Immature natural killer cell (primary cell): ENCODE measurements around the gene DSTN. TPM values are rescaled to one million over a fixed set of nuclear protein-coding genes. Genes with fewer than 3 reads are reported as not detected.

ENCODE experiments used
- DNase-seq, 3 donors: peaks; one replicate each; pipeline ENCODE4 v3.0.0; 2022; ENCODE audit warnings: mixed read lengths in 1 of 3
- H3K27ac Mint-ChIP-seq, 6 donors: one replicate each; pipeline ENCODE4 v1.8.0; 2020; ENCODE audit warnings: mixed read lengths in 6 of 6, mild to moderate bottlenecking in 5 of 6, inconsistent platforms in 4 of 6, moderate library complexity in 3 of 6
- H3K27me3 Mint-ChIP-seq, 3 donors: one replicate each; pipeline ENCODE4 v1.8.0; 2020 to 2021; ENCODE audit warnings: low read depth in 3 of 3, mild to moderate bottlenecking in 3 of 3, mixed read lengths in 3 of 3, moderate library complexity in 3 of 3, inconsistent platforms in 1 of 3
- H3K36me3 Mint-ChIP-seq, 3 donors: one replicate each; pipeline ENCODE4 v1.8.0; 2020; ENCODE audit warnings: mixed read lengths in 3 of 3, inconsistent platforms in 2 of 3, mild to moderate bottlenecking in 2 of 3
- H3K4me1 Mint-ChIP-seq, 2 donors: one replicate each; pipeline ENCODE4 v1.8.0; 2020; ENCODE audit warnings: inconsistent platforms in 2 of 2, mild to moderate bottlenecking in 2 of 2, mixed read lengths in 2 of 2, moderate library complexity in 1 of 2
- H3K4me3 Mint-ChIP-seq, 5 donors: one replicate each; pipeline ENCODE4 v1.8.0; 2020; ENCODE audit warnings: mild to moderate bottlenecking in 5 of 5, mixed read lengths in 5 of 5, inconsistent platforms in 3 of 5, moderate library complexity in 3 of 5
- H3K9me3 Mint-ChIP-seq, 6 donors: one replicate each; pipeline ENCODE4 v1.8.0; 2020; ENCODE audit warnings: mild to moderate bottlenecking in 6 of 6, mixed read lengths in 6 of 6, inconsistent platforms in 4 of 6, moderate library complexity in 3 of 6
- polyA plus RNA-seq, 3 donors: library from polyadenylated mRNA; unstranded; fragments of 300-500 nt; fragmentation: Illumina TruSeq; gene quantifications; one replicate each; pipeline ENCODE4 v1.2.3, GENCODE V29; 2021

DSTN gene
- polyA plus RNA-seq, 3 donors from 2014 or later, result 157 to 226 (median 225) TPM

DNA sequence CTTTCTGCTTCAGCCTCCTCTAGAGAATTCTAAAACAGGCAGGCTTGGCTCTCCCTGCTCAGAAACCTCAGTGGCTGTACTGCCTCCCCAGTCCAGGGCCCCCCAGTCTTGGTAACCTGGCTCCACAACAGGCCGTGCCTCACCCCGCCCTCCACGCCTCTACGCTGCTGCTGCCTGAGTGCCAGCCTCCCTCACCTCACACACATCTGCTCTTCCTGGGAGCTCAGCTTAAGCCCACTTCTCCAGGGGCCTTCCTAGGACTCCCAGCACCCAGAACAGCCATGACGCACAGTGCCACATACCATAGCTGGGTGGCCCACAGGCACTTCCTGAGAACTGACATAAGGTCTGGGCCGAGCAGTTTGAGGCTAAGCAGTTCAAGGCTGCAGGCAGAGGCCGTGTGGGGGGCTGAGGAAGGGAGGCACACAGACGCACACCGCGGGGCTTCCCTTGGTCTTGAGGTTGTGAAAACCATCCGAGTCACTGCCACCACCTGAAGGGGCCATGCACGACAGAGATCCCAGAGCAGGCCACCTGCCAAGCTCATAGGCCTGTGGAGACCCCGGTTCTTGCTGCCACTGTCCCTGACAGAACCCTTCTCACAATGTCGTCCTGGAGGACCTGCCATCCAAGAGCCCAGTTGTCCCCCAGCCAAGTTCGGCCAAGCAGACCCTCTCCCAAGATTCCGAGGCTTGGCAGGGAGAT is 42.6 kb downstream of the DSTN start:
- H3K36me3 Mint-ChIP-seq, result peaks cover under 1 to 8% (median 4%) of the 10 kb centered on the region in 3 donors
- peak overlapping the region; percentile 95 to 100 (median 98) for H3K27ac Mint-ChIP-seq
- H3K4me1 Mint-ChIP-seq, result peaks cover 60 to 61% of the 10 kb centered on the region in 2 donors
- H3K27me3 Mint-ChIP-seq, result peaks cover 21 to 30% (median 24%) of the 10 kb centered on the region in 3 donors
- H3K4me3 Mint-ChIP-seq, result peak overlapping the region; percentile 70 to 87 (median 76)
- H3K9me3 Mint-ChIP-seq, result no peaks in the 10 kb centered on the region
- DNase-seq, result peak; percentile 90 to 92 (median 91)

GRCh38 chr20:17612992-17613327 is 43.1 kb downstream of the DSTN start:
- Mint-ChIP-seq H3K9me3 (no peaks in the 10 kb centered on the region), H3K36me3 (peaks cover 4 to 6% (median 4%) of the 10 kb centered on the region in 3 donors), H3K4me1 (peaks cover 60% of the 10 kb centered on the region in 2 donors), H3K27me3 (peaks cover 21 to 30% (median 24%) of the 10 kb centered on the region in 3 donors), H3K4me3 (peak overlapping the region; percentile 70 to 87 (median 76)), H3K27ac (peak overlapping the region; percentile 95 to 100 (median 98))
- DNase-seq, result no peak

GRCh38 chr20:17613328-17614175 is 43.7 kb downstream of the DSTN start:
- H3K27ac Mint-ChIP-seq, result peak overlapping the region; percentile 95 to 100 (median 98)
- peaks cover 57% of the 10 kb centered on the region in 2 donors for H3K4me1 Mint-ChIP-seq
- H3K27me3 Mint-ChIP-seq, result peaks cover 21 to 30% (median 26%) of the 10 kb centered on the region in 3 donors
- DNase-seq, result peak; percentile 79 to 85 (median 84)
- H3K4me3 Mint-ChIP-seq, result peak overlapping the region; percentile 37 to 79 (median 59)
- no peaks in the 10 kb centered on the region for H3K9me3 Mint-ChIP-seq
- H3K36me3 Mint-ChIP-seq, result peaks cover 3 to 9% (median 7%) of the 10 kb centered on the region in 3 donors

DNA sequence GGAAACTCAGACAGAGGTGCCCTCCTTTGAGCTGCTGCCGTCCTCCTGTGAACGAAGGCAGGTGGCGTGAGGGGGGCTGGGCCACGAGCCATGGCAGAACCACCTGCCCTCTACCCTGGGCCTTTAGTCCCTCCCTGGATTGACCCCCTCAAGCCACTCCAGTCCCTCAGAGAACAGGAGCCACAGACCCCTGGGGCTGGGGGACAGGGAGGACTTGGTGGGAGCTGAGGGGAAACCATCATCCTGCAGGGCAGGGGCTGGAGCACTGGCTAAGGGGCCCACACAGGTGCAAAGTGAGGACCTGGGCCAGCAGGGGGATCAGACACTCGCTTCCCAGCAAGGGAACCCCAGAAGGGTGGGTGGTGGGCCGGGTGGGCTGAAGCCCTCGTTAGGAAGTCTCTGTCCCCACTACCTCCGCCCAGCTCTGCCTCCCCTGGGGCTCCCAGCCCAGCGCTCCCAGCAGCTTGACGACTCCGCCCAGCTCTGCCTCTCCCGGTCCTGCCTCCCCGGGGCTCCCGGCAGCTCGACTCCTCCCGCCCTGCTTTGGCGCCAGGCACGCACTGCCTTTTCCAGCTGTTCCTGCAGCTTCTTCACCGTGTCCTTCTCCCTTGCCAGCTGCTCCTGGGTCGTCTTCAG is 44.4 kb downstream of the DSTN start:
- Mint-ChIP-seq H3K4me3 (peak overlapping the region in 4 of 5 donors; percentile 52 to 79 (median 68)), H3K27me3 (peaks cover 21 to 30% (median 26%) of the 10 kb centered on the region in 3 donors), H3K4me1 (peaks cover 51 to 52% of the 10 kb centered on the region in 2 donors), H3K9me3 (no peaks in the 10 kb centered on the region), H3K36me3 (peaks cover 3 to 14% (median 8%) of the 10 kb centered on the region in 3 donors), H3K27ac (peak overlapping the region; percentile 95 to 100 (median 98))
- no peak for DNase-seq

DNA sequence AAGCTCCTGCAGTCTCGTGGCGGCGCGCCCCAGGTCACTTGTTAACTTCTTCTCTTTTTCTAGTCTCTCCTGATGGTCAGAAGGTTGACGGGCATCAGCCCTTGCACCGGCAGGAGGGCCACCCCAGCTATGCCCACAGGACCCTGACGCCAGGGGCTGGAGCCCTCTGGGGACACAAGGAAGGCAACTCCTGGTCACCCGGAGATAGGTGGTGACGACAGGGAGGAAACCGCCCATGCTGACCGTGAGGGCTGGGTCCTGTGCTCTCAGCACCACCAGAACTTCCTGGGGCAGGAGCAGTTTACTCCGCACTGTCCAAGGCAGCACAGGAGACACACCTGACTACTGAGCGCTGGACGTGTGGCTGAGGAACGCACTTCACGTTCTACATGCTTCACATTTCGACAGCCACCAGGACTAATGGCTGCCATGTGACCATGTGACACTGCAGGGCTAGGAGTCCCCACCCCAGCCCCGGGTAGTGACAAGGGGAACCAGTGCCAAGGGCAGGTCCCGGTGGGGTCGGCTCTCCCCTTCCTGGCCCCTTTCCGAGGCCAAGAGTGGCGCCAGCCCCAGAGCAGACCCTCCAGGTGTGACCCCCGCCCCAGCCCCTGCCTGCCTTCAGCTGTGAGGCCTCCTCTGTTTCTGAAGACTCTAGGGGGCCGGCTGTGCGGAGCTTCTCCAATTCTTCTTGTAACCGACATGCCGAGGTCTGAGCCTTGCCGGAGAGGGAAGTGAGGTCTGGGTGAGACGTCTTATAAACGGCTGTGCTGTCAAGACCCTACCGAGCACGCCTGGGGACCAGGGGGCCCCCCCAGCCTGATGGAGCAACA is 45.2 kb downstream of the DSTN start:
- no peaks in the 10 kb centered on the region for H3K9me3 Mint-ChIP-seq
- H3K27ac Mint-ChIP-seq, result peak overlapping the region; percentile 22 to 98 (median 84)
- H3K36me3 Mint-ChIP-seq, result peaks cover 3 to 19% (median 8%) of the 10 kb centered on the region in 3 donors
- DNase-seq, result no peak
- H3K4me1 Mint-ChIP-seq, result peaks cover 44% of the 10 kb centered on the region in 2 donors
- H3K27me3 Mint-ChIP-seq, result peaks cover 21 to 29% (median 24%) of the 10 kb centered on the region in 3 donors
- peak overlapping the region in 2 of 5 donors; percentile 10 to 45 for H3K4me3 Mint-ChIP-seq

GRCh38 chr20:17615645-17616479 is 46.0 kb downstream of the DSTN start:
- peaks cover 35 to 36% of the 10 kb centered on the region in 2 donors for H3K4me1 Mint-ChIP-seq
- no peak overlapping the region for H3K4me3 Mint-ChIP-seq
- no peaks in the 10 kb centered on the region for H3K9me3 Mint-ChIP-seq
- peaks cover 21 to 31% (median 23%) of the 10 kb centered on the region in 3 donors for H3K27me3 Mint-ChIP-seq
- no peak for DNase-seq
- H3K27ac Mint-ChIP-seq, result peak overlapping the region in 3 of 6 donors; percentile 10 to 35 (median 28)
- H3K36me3 Mint-ChIP-seq, result peaks cover 3 to 22% (median 8%) of the 10 kb centered on the region in 3 donors

DNA sequence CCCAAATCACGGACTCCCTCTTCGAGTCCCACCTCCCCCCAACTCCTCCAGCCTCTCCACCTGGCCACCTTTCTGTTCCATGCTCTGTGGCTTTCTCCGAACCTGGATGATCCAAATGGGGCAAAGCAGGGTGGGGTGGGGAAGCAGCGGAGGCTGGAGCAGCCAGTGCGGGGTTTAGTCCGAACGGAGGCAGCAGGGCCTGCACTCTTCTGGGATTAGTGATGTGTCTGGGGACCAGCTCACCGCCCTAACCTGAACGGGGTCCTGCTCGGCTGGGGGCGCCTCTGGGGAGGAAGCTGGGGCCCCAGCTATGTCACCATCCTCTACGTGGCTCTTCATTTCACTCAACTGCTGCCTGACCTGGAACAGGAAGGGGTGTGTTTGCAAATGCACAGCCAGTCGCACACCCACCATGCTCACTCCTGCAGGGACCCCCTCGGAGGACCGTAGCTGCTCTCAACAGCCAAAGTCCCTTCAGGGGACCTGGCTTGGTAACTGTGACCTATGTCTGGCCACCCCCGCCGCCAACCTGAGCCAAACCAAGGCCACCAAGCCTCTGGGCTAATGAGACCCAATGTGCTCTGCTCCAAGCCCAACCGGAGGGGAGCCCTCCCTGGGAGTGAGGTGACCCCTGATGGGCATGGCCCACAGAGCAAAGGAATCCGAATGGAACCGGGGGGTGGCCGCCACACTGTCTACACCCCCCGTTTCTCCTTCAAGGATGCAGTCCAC is 46.8 kb downstream of the DSTN start:
- H3K4me3 Mint-ChIP-seq, result no peak overlapping the region
- peaks cover 29 to 33% of the 10 kb centered on the region in 2 donors for H3K4me1 Mint-ChIP-seq
- H3K27me3 Mint-ChIP-seq, result peaks cover 21 to 31% (median 23%) of the 10 kb centered on the region in 3 donors
- H3K27ac Mint-ChIP-seq, result peak overlapping the region in 1 of 6 donors; percentile 35
- H3K36me3 Mint-ChIP-seq, result peaks cover 3 to 22% (median 8%) of the 10 kb centered on the region in 3 donors
- no peaks in the 10 kb centered on the region for H3K9me3 Mint-ChIP-seq
- no peak for DNase-seq

DNA sequence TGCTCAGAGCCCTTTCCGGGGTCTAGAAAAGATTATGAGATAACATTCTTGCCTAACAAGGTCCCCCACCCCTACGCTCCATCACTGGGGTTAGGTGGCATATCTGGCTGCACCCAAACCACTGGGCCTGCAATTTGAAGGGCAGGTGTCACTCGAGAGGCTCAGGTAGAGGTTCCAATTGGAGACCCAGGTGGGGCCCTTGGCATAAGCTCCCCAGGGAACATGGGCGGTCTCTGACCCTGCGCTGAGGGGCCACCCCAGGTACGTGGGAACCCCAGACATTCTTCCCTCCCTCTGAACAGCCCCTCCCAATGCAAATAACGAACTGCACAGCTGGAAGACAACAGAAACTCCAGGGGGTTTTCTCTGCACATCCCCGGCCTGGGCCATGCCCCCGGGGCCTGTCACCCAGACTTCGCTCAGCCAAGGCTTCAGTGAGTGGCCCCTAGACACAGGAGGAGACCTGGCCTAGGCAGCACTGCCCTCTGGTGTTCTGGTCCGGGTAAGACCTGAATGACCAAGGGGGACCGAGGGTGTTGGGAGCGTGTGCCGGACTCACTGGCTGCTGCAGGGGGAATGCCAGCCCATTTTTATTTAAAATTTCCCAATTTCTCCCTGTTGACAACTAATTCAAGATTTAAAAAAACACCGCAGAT is 47.5 kb downstream of the DSTN start:
- Mint-ChIP-seq H3K9me3 (no peaks in the 10 kb centered on the region), H3K27me3 (peaks cover 16 to 28% (median 20%) of the 10 kb centered on the region in 3 donors), H3K36me3 (peaks cover 3 to 27% (median 8%) of the 10 kb centered on the region in 3 donors), H3K4me3 (no peak overlapping the region), H3K4me1 (peaks cover 22 to 29% of the 10 kb centered on the region in 2 donors), H3K27ac (peak overlapping the region in 3 of 6 donors; percentile 12 to 71 (median 40))
- peak; percentile 51 to 64 (median 54) for DNase-seq

GRCh38 chr20:17617868-17618672 is 48.2 kb downstream of the DSTN start:
- peaks cover 15 to 22% of the 10 kb centered on the region in 2 donors for H3K4me1 Mint-ChIP-seq
- H3K9me3 Mint-ChIP-seq, result no peaks in the 10 kb centered on the region
- no peak overlapping the region for H3K4me3 Mint-ChIP-seq
- H3K27me3 Mint-ChIP-seq, result peaks cover 11 to 23% (median 13%) of the 10 kb centered on the region in 3 donors
- H3K36me3 Mint-ChIP-seq, result peaks cover 3 to 28% (median 8%) of the 10 kb centered on the region in 3 donors
- peak overlapping the region in 2 of 6 donors; percentile 22 to 40 for H3K27ac Mint-ChIP-seq
- DNase-seq, result no peak

GRCh38 chr20:17618673-17619013 is 48.8 kb downstream of the DSTN start:
- DNase-seq, result no peak
- Mint-ChIP-seq H3K9me3 (no peaks in the 10 kb centered on the region), H3K4me3 (no peak overlapping the region), H3K36me3 (peaks cover 3 to 28% (median 8%) of the 10 kb centered on the region in 3 donors), H3K4me1 (peaks cover 9 to 16% of the 10 kb centered on the region in 2 donors), H3K27ac (peak overlapping the region in 1 of 6 donors; percentile 22), H3K27me3 (peaks cover 7 to 19% (median 9%) of the 10 kb centered on the region in 3 donors)
